ENCODE measurements around the gene OR4K2. TPM values are rescaled to one million over a fixed set of nuclear protein-coding genes. Genes with fewer than 3 reads are reported as not detected.

Gene OR4K2
- total RNA-seq, 1 donor, result under 0.01 TPM

- Histone ChIP-seq H3K4me1 (ENCODE audit: insufficient read depth, low read length) (no peaks in the 10 kb centered on the region), H3K27me3 (ENCODE audit: insufficient read depth, low read length) (no peaks in the 10 kb centered on the region)
Measured at GRCh38 chr14:19917955-19918518, 43.1 kb downstream of the OR4K2 start.

GRCh38 chr14:19918553-19919264 is 43.8 kb downstream of the OR4K2 start:
- no peaks in the 10 kb centered on the region for H3K4me1 ChIP-seq (ENCODE audit: insufficient read depth, low read length)
- no peak overlapping the region for H3K4me3 ChIP-seq (ENCODE audit: low read length)
- H3K9me3 ChIP-seq (ENCODE audit: low read depth, low read length), result no peaks in the 10 kb centered on the region
- no peaks in the 10 kb centered on the region for H3K27me3 ChIP-seq (ENCODE audit: insufficient read depth, low read length)

More at GRCh38 chr14:19917955-19918518, 43.1 kb downstream of the OR4K2 start:
- H3K9me3 ChIP-seq (ENCODE audit: low read depth, low read length), result no peaks in the 10 kb centered on the region
- no peak overlapping the region for H3K4me3 ChIP-seq (ENCODE audit: low read length)

GRCh38 chr14:19920021-19920657 is 45.2 kb downstream of the OR4K2 start, which contains the start of gene OR4K5:
OR4K5 (plus strand) TSS chr14:19920607; CDS start chr14:19920607, 0 bp downstream.
- Histone ChIP-seq H3K4me1 (ENCODE audit: insufficient read depth, low read length) (no peaks in the 10 kb centered on the region), H3K27me3 (ENCODE audit: insufficient read depth, low read length) (no peaks in the 10 kb centered on the region), H3K4me3 (ENCODE audit: low read length) (no peak within 1 kb of the TSS), H3K9me3 (ENCODE audit: low read depth, low read length) (no peaks in the 10 kb centered on the region)

GRCh38 chr14:19930617-19931016 is 55.7 kb downstream of the OR4K2 start, which contains the start of gene OR4K1:
OR4K1 (plus strand) TSS chr14:19930917; CDS start chr14:19935667, 4,750 bp downstream.
- Histone ChIP-seq H3K4me1 (ENCODE audit: insufficient read depth, low read length) (no peaks in the 10 kb centered on the region), H3K9me3 (ENCODE audit: low read depth, low read length) (no peaks in the 10 kb centered on the region), H3K4me3 (ENCODE audit: low read length) (no peak within 1 kb of the TSS), H3K27me3 (ENCODE audit: insufficient read depth, low read length) (no peaks in the 10 kb centered on the region)

Other genes starting within 250 kb of the OR4K2 start
- not detected for gene OR11H2, start 161.3 kb upstream of the OR4K2 start, total RNA-seq
- gene OR4Q3, start 131.6 kb upstream of the OR4K2 start, total RNA-seq, result not detected
- gene OR4M1, start 101.6 kb upstream of the OR4K2 start, total RNA-seq, result under 0.01 TPM
- not detected for gene OR4N2, start 71.4 kb upstream of the OR4K2 start, total RNA-seq
- not detected for gene OR4K5, start 45.5 kb downstream of the OR4K2 start, total RNA-seq
- gene OR4K1, start 55.8 kb downstream of the OR4K2 start, total RNA-seq, result 0.21 TPM
- not detected for gene OR4K15, start 100.4 kb downstream of the OR4K2 start, total RNA-seq
- gene OR4Q2, start 127.0 kb downstream of the OR4K2 start, total RNA-seq, result not detected
- gene OR4K14, start 144.2 kb downstream of the OR4K2 start, total RNA-seq, result not detected
- not detected for gene OR4K13, start 160.9 kb downstream of the OR4K2 start, total RNA-seq
- gene OR4L1, start 184.9 kb downstream of the OR4K2 start, total RNA-seq, result not detected
- not detected for gene OR4K17, start 235.6 kb downstream of the OR4K2 start, total RNA-seq

Measured in mononuclear cell (primary cell).